Activated CD4-positive, alpha-beta memory T cell treated with anti-CD3 and anti-CD28 coated beads for 36 hours (primary cell): ENCODE measurements around the gene NECAB2. TPM values are rescaled to one million over a fixed set of nuclear protein-coding genes. Genes with fewer than 3 reads are reported as not detected.

ENCODE experiments used
- CTCF ChIA-PET: fragments of 350-600 bp; sonication (Branson Sonifier 250); formaldehyde crosslinking; loops from one replicate; lab custom pipeline; 2021; ENCODE audit warnings: antibody characterized with exemption, inconsistent platforms; lab: Charles Lee
- POLR2A ChIA-PET: fragments of 350-600 bp; sonication (Branson Sonifier 250); formaldehyde crosslinking; loops from one replicate; lab custom pipeline; 2021; ENCODE audit warnings: antibody characterized with exemption; lab: Charles Lee
- DNase-seq: peaks from one replicate; pipeline ENCODE4 v3.0.0-alpha.2; 2020
- H3K27ac Mint-ChIP-seq: one replicate; pipeline ENCODE4 v1.8.0; 2021; ENCODE audit warnings: mixed read lengths
- H3K27me3 Mint-ChIP-seq: one replicate; pipeline ENCODE4 v1.8.0; 2021; ENCODE audit warnings: mixed read lengths
- H3K36me3 Mint-ChIP-seq: one replicate; pipeline ENCODE4 v1.8.0; 2021; ENCODE audit warnings: mixed read lengths
- H3K4me1 Mint-ChIP-seq: one replicate; pipeline ENCODE4 v1.8.0; 2021; ENCODE audit warnings: low read depth, mixed read lengths
- H3K4me3 Mint-ChIP-seq: one replicate; pipeline ENCODE4 v1.8.0; 2021; ENCODE audit warnings: mild to moderate bottlenecking, mixed read lengths
- H3K9me3 Mint-ChIP-seq: one replicate; pipeline ENCODE4 v1.8.0; 2021; ENCODE audit warnings: mixed read lengths
- intact Hi-C: fragments of 100-400 bp; cut with micrococcal nuclease; formaldehyde crosslinking; loops from one replicate; pipeline ENCODE4 v1.15.1; 2023
- total RNA-seq, 2 experiments: library from RNA; stranded (reverse); gene quantifications; one replicate each; pipeline ENCODE4 v1.2.3, GENCODE V29; 2021

Gene NECAB2
- total RNA-seq, 2 experiments from 2014 or later, result not detected

DNA sequence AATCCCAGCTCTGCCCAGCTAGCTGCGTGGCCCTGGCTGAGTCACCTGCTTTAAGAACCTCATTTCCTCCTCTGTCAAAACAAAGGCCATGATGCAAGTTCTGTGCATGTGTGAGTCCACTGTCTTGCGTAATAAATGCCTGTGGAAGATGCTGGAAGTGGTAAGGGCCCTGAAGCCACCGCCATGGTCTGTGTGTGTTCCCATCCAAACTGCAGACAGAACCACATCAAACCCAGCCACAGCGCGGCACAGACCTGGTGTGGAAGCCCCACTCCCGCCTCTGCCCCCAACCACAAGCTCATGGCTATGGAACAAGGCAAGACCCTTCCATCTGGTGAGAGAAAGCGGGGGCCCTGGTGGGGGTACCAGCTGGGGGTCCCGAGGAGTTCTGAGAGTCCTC is 26.0 kb downstream of the NECAB2 start:
- no peaks in the 10 kb centered on the region for H3K9me3 Mint-ChIP-seq
- no peaks in the 10 kb centered on the region for H3K36me3 Mint-ChIP-seq
- no peak overlapping the region for H3K27ac Mint-ChIP-seq
- intact Hi-C loops, result no loop called here
- H3K4me1 Mint-ChIP-seq, result no peaks in the 10 kb centered on the region
- no peak overlapping the region for H3K4me3 Mint-ChIP-seq
- no peak for DNase-seq
- peaks cover 46% of the 10 kb centered on the region for H3K27me3 Mint-ChIP-seq
- ChIA-PET CTCF (no interaction called here), POLR2A (no interaction called here)

DNA sequence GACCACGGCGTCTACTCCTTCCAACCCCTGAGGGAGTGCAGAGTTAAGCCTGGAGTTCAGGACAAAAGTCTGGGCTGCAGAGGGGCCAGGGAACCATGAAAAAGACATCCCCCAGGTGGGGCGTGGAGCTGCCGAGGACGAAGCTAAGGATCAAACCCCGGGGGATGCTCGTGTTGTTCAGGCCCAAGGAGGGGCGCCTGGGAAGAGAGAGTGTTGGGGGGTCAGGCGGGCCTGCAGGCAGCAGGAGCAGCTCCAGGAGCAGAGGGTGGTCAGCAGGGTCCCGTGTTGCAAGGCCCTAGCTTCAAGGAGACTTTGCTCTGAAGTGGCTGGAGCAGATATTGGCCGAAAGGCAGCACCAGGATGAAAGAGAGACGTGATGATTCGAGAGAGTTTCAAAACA is 26.7 kb downstream of the NECAB2 start:
- POLR2A ChIA-PET, result no interaction called here
- no peak overlapping the region for H3K27ac Mint-ChIP-seq
- DNase-seq, result no peak
- H3K4me1 Mint-ChIP-seq, result no peaks in the 10 kb centered on the region
- intact Hi-C loops, result no loop called here
- H3K9me3 Mint-ChIP-seq, result no peaks in the 10 kb centered on the region
- CTCF ChIA-PET, result no interaction called here
- H3K4me3 Mint-ChIP-seq, result no peak overlapping the region
- H3K27me3 Mint-ChIP-seq, result peaks cover 43% of the 10 kb centered on the region
- H3K36me3 Mint-ChIP-seq, result no peaks in the 10 kb centered on the region

DNA sequence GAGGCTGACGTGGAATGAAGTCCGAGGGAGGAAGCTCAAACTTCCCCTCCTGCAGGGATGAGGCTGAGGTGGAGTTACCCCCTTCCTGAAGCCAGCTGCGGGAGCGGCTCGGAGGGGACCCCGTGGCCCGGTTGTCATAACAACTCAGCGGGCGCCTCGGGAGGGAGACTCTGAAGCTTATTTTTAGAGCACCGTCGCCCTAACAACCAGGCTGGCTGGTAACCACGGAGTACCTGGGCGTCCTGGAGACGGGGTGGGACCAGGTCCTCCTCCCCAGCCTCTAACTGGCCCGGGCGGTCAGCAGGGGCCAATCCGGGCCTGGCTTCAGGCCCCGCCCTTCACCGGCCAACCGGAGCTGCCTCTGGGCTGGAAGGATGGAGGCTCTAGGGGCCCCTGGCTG is 27.7 kb downstream of the NECAB2 start:
- Mint-ChIP-seq H3K36me3 (no peaks in the 10 kb centered on the region), H3K27ac (no peak overlapping the region), H3K27me3 (peaks cover 35% of the 10 kb centered on the region), H3K9me3 (no peaks in the 10 kb centered on the region), H3K4me1 (no peaks in the 10 kb centered on the region), H3K4me3 (no peak overlapping the region)
- ChIA-PET POLR2A (no interaction called here), CTCF (interaction anchor here (0.8 to 0.9 kb wide), 2 partner anchors 10 to 70 kb away, joined by 3 read pairs; no protein-coding TSS in a partner anchor)
- intact Hi-C loops, result no loop called here
- no peak for DNase-seq

DNA sequence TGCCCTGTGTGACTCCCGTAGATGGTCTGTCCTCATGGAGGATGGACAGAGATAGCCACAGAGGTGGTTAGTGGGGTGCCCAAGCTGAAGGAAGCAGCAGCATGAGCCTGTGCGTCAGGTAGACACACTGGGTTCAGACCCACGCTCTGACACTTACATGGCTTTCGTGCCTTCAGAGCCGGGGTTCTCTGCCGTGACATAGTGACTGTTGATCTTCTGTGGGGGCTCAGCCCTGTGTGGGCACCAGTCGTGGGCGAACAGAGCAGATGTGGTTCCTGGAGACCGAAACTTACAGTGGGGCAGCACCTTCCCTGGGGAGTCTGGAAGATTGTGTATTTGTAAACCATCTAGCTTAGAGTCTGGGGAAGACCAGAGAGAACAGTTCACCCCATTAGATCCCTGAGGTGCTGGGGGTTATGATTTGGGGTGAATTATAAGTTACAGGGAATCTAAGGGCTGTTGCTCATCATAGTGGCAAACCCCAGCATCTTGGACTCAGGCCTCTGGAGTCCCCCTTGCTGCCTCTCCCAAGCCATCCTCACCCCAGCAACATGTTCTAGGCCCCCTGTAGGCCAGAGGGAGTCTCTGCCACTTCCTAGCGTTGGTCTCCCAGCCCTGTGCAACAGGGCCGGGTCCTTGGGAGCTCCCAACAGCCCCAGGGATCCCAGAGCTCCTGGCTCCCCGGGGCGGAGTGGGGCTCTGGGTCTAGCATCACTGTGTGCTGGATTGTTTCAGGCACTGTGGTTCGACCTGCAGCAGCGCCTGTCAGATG is 28.6 kb downstream of the NECAB2 start:
- no peak overlapping the region for H3K4me3 Mint-ChIP-seq
- H3K27me3 Mint-ChIP-seq, result peaks cover 35% of the 10 kb centered on the region
- intact Hi-C loops, result no loop called here
- H3K36me3 Mint-ChIP-seq, result no peaks in the 10 kb centered on the region
- POLR2A ChIA-PET, result interaction anchor here (0.6 kb wide), 1 partner anchor 682 kb away, joined by 3 read pairs; no protein-coding TSS in a partner anchor
- no peak overlapping the region for H3K27ac Mint-ChIP-seq
- no peaks in the 10 kb centered on the region for H3K9me3 Mint-ChIP-seq
- CTCF ChIA-PET, result interaction anchor here (0.9 kb wide), 2 partner anchors 9 to 69 kb away, joined by 3 read pairs; no protein-coding TSS in a partner anchor
- no peak for DNase-seq
- no peaks in the 10 kb centered on the region for H3K4me1 Mint-ChIP-seq

DNA sequence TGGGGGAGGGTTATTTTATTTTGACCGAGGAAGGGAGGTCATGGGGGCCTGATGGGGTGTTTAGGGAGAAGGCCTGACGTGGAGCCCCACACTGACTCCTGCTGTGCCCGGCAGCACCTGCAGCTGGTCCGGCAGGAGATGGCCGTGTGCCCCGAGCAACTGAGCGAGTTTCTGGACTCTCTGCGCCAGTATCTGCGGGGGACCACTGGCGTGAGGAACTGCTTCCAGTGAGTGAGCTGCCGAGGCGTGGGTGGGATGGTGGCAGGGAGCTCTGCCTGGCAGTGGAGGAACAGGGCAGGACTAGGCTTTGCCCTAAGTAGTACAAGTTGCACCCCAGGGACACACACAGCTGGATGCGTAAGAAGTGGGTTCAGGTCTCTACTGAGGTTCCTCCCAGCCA is 30.0 kb downstream of the NECAB2 start:
- intact Hi-C loops, result no loop called here
- POLR2A ChIA-PET, result no interaction called here

DNA sequence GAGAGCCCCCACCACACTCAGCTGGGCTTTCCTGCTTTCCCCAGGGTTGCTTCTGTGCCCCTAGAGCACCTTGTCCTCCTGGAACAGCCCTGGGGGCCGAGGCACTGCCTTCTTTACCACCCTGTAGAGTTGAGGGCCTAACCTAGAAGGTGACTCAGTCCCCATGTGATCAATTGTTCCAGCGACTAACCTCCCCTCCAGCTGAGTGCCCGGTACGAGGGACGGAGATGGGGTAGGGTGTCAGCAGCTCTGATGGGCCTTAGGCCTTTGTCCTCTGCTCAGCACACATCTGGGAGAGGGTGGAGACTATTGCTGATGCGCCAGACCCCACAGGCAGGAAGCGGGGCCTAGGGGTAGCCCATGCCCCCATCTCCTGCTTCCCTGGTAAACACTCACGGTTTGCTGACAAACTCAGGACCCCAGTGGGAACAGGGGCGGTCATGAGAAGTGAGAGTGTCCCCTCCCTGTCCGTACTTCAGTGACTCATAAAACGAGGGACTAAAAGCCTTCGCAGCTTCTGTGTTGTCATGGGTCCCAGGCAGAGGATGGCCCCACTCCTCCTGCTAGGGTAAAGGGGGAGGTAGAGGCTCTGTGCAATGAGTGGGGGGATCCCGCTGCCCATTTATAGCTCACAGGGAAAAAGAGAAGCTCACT is 33.1 kb downstream of the NECAB2 start:
- Mint-ChIP-seq H3K4me1 (no peaks in the 10 kb centered on the region), H3K27me3 (peaks cover 5% of the 10 kb centered on the region), H3K4me3 (no peak overlapping the region), H3K36me3 (no peaks in the 10 kb centered on the region), H3K27ac (no peak overlapping the region), H3K9me3 (no peaks in the 10 kb centered on the region)
- DNase-seq, result no peak
- ChIA-PET POLR2A (no interaction called here), CTCF (no interaction called here)
- intact Hi-C loops, result no loop called here

More for the DNA sequence above, 30.0 kb downstream of the NECAB2 start:
- H3K36me3 Mint-ChIP-seq, result no peaks in the 10 kb centered on the region
- H3K4me1 Mint-ChIP-seq, result no peaks in the 10 kb centered on the region
- CTCF ChIA-PET, result no interaction called here
- peaks cover 28% of the 10 kb centered on the region for H3K27me3 Mint-ChIP-seq
- H3K27ac Mint-ChIP-seq, result no peak overlapping the region
- no peak overlapping the region for H3K4me3 Mint-ChIP-seq
- DNase-seq, result no peak
- H3K9me3 Mint-ChIP-seq, result no peaks in the 10 kb centered on the region

DNA sequence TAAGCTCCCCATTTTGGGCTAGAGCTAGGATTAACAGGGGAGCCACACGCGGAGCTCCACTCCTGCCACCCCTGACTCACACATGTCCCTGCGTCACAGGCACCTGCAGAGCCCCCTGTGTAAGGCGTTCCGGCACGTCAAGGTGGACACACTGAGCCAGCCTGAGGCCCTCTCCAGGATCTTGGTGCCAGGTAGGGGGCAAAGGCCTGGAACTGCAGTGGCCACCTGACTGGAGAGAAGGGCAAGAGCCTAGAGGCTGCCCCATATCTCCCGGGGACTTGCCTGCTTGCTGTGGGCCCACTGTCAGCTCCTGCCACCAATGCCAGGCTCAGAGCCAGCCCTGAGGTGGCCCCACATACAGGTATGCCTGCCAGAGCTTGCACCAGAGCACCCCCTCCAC is 33.7 kb downstream of the NECAB2 start:
- ChIA-PET POLR2A (no interaction called here), CTCF (no interaction called here)
- Mint-ChIP-seq H3K9me3 (no peaks in the 10 kb centered on the region), H3K4me1 (no peaks in the 10 kb centered on the region), H3K27ac (no peak overlapping the region), H3K4me3 (no peak overlapping the region), H3K27me3 (peaks cover 2% of the 10 kb centered on the region), H3K36me3 (no peaks in the 10 kb centered on the region)
- no peak for DNase-seq
- intact Hi-C loops, result no loop called here

DNA sequence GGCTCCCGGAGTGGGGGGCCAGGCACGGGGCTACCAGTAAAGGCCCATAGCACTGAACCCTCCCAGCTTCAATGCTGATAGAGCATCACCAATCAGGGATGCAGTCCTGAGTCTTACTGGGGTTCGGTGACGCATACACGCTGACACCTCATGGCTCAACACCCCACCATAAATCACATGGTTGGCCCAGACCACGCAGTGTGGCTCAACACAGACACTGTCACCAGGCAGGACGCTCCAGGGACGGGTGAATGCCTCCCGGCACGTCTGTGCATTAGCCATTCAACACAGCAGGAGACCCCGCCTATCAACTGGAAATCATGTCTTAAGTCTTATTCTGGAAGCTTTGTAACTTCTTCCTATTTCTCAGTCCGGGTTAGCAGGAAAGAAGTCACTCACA is 35.0 kb downstream of the NECAB2 start:
- Mint-ChIP-seq H3K36me3 (no peaks in the 10 kb centered on the region), H3K27ac (no peak overlapping the region), H3K4me3 (no peak overlapping the region), H3K27me3 (peaks cover 7% of the 10 kb centered on the region), H3K9me3 (no peaks in the 10 kb centered on the region), H3K4me1 (no peaks in the 10 kb centered on the region)
- POLR2A ChIA-PET, result no interaction called here
- DNase-seq, result no peak
- CTCF ChIA-PET, result no interaction called here
- intact Hi-C loops, result no loop called here

DNA sequence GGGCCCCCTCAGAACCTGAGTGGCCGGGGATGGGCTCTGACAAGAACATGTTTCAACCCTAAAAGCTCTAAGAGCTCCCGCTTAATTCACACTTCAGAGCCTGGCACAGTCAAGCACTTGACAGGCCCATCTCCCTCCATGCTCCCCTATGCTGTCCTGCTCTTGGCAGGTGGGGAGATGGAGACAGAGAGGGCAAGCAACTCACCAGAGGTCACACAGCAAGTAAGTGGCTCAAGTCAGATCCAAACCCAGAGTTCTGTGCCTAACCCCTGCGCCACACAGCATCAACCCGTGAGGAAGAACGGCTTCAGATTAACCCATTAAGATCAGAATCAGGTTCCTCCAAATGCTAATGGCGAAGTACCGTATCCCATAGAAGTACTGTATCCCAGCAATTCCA is 36.4 kb downstream of the NECAB2 start:
- peaks cover 4% of the 10 kb centered on the region for H3K27me3 Mint-ChIP-seq
- POLR2A ChIA-PET, result no interaction called here
- no peak overlapping the region for H3K4me3 Mint-ChIP-seq
- no peaks in the 10 kb centered on the region for H3K36me3 Mint-ChIP-seq
- H3K27ac Mint-ChIP-seq, result no peak overlapping the region
- CTCF ChIA-PET, result no interaction called here
- H3K4me1 Mint-ChIP-seq, result no peaks in the 10 kb centered on the region
- DNase-seq, result no peak
- intact Hi-C loops, result no loop called here
- H3K9me3 Mint-ChIP-seq, result no peaks in the 10 kb centered on the region

DNA sequence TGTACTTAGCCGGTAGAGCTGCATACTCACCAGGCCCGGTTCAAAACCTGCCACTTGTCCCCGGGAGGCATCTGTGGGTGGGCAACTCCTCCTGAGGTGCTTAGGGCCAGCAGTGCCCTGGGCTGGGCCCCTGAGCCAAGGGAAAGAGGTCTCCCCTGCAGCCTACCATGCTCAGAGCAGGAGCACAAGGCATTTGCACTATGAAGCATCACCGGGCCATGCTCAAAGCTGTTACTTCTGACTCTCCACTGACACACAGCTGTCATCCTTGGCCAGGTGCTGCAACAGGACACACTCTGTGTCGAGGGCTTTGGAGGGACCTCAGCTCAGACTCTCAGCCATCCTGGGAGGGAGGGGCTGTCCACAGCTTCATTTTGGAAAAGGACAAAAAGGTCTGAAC is 37.3 kb downstream of the NECAB2 start:
- no peak overlapping the region for H3K4me3 Mint-ChIP-seq
- intact Hi-C loops, result no loop called here
- H3K36me3 Mint-ChIP-seq, result no peaks in the 10 kb centered on the region
- CTCF ChIA-PET, result interaction anchor here (0.7 to 1.0 kb wide), 3 partner anchors 9 to 46 kb away, joined by 3 read pairs; no protein-coding TSS in a partner anchor
- POLR2A ChIA-PET, result no interaction called here
- DNase-seq, result no peak
- peaks cover 4% of the 10 kb centered on the region for H3K27me3 Mint-ChIP-seq
- H3K4me1 Mint-ChIP-seq, result no peaks in the 10 kb centered on the region
- no peak overlapping the region for H3K27ac Mint-ChIP-seq
- H3K9me3 Mint-ChIP-seq, result no peaks in the 10 kb centered on the region

DNA sequence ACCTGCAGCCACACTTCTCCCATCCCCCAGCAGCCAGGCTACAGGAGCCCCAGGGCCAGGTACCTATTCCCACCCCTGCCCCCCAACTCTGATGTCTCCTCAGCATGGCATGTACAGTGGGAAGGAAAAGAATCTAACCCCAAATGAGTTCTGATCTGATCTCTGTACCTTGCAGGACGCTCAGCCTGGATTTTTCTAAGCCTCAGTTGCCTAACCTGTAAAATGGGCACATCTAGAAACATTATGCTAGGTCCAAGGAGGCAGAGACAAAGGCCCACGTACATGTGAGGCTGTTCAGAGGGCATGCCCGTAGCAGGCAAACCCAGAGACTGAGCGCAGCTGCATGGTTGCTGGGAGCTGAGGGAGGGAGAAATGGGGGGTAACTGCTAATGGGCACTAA is 39.5 kb downstream of the NECAB2 start:
- ChIA-PET CTCF (no interaction called here), POLR2A (no interaction called here)
- no peak for DNase-seq

DNA sequence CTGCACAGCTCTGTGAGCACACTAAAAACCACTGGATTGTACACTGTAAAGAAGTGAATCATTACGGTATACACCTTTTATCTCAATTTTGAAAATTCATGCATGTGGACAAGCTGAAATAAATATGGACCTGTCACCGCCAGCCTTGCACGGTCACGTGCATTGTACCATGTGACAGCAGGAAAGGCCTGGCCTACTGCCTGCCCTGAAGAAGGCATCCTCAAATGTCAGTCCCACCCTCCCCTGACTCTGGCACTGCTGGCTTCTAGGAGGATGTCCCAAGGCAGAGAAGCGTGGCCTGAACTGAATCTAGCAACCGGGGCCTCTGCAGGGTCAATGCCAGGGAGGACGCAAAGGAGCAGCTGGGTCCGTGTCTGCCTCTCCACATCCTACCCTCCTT is 39.9 kb downstream of the NECAB2 start:
- DNase-seq, result no peak
- Mint-ChIP-seq H3K4me3 (no peak overlapping the region), H3K36me3 (no peaks in the 10 kb centered on the region), H3K9me3 (no peaks in the 10 kb centered on the region), H3K27ac (no peak overlapping the region), H3K4me1 (no peaks in the 10 kb centered on the region), H3K27me3 (peaks cover 4% of the 10 kb centered on the region)
- ChIA-PET POLR2A (no interaction called here), CTCF (no interaction called here)
- intact Hi-C loops, result no loop called here

More for the DNA sequence above, 39.5 kb downstream of the NECAB2 start:
- intact Hi-C loops, result no loop called here
- Mint-ChIP-seq H3K27me3 (peaks cover 4% of the 10 kb centered on the region), H3K27ac (no peak overlapping the region), H3K4me1 (no peaks in the 10 kb centered on the region), H3K36me3 (no peaks in the 10 kb centered on the region), H3K4me3 (no peak overlapping the region), H3K9me3 (no peaks in the 10 kb centered on the region)
